Peyer's patch (tissue), 4 donors: ENCODE results near the gene CSH2.

Source experiments
- CTCF ChIP-seq, 6 experiments: fragments of 450-650 bp in 4 of 6; fragments of 200-600 bp in 2 of 6; sonication (generic) in 1 of 6; IDR thresholded peaks; one replicate each; pipeline ENCODE4 v1.5.1; 2017 to 2019; ENCODE audit warnings: antibody characterized with exemption in 6 of 6, mild to moderate bottlenecking in 3 of 6, moderate library complexity in 1 of 6
- POLR2A ChIP-seq, 2 donors: fragments of 450-650 bp; IDR thresholded peaks; one replicate each; pipeline ENCODE4 v1.5.1; 2017; ENCODE audit warnings: antibody characterized with exemption in 2 of 2, mild to moderate bottlenecking in 2 of 2, moderate library complexity in 2 of 2

DNA sequence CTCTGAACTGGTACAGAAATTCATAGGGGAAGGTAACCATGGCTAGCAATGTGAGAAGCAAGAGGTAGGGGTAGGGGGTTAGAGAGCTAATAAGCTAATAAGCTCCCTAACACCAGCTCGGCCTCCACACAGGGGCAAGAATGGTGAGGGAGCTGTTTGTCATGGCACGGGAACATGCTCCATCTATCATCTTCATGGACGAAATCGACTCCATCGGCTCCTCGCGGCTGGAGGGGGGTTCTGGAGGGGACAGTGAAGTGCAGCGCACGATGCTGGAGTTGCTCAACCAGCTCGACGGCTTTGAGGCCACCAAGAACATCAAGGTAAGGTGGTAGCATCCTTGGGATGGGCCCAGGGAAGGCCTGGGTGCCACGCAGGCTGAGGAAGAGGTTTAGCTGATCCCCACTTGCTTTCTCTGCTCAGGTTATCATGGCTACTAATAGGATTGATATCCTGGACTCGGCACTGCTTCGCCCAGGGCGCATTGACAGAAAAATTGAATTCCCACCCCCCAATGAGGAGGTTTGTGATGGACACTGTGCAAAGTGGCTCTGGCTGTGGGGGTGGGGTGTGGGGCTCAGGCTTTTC, 42.5 kb downstream of the CSH2 start:
- no peak for TF ChIP-seq CTCF (IDR thresholded peaks at IDR 0.05)
- no peak for TF ChIP-seq POLR2A (IDR thresholded peaks at IDR 0.05)
